DMS153 (cell line): ENCODE measurements around the gene SYCE3.

ENCODE experiments used
- DNase-seq: peaks from one replicate; lab custom pipeline; 2025; lab: John Stamatoyannopoulos, UW

SYCE3 gene

DNA sequence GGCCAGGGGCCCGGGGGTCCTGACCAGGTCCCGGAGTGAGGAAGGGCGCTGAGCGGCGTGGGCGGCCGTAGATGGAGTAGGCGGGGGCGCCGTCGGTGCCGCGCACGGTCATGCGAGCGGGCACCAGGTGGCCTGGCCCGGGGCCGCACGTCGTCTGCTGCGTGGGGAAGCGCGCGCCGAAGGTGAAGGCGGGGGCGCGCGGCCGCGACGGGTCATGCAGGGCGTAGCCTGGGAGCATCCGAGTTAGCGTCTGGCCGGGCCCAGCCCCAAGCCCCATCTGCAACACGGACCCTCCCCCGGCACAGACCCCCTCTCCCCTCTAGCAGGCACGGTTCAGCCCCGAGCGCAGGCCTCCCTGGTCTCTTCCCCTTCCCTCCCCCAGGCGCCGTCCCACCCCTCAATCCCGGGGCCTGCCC, 31.2 kb downstream of the SYCE3 start:
- DNase-seq: no peak

DNA sequence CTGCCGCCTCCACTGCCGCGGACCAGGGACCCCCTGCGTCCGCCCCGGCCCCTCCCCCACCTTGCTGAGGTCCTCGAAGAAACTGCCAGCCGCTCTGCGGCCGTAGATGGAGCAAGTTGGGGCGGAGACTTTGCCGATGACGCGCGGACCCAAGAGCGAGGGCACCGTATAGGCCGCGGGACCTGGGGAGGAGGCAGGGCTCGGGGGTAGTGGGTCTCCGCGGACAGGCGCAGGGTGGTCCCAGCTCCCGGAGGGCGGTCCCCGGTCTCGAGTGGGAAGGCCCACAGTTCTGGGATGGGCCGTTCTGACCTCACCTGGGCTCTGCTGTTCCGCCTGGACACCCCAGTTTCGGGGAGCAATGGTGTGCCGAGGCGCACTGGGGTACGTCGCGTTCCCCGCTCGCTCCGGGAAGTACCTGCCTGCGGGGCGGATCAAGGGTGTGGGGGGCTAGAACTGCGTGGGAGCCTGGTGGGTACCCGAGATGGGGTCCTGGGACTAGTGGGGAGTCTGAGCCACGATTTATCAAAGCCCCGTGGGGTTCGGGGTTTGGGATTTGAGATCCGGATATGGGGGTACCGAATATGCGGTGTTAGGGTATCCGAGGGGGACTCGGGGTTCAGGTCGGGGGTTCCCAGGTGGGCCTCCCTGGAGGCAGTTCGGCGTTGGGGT, 31.7 kb downstream of the SYCE3 start:
- DNase-seq: peak; percentile 43

DNA sequence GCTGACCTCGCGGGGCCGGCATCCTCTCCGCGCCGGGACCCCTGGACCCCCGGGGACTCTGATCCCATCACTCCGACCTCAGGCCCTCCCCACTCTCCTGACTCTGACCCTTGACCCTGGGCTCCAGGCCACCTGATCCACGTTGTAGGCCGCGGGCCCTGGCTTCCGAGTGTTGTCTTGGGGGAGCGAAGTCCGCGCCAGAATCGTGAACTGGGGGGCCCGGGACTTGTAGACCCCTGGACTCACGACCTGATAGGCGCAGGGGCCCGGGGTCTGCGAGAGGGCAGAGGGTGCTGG, 32.2 kb downstream of the SYCE3 start:
- no peak for DNase-seq

DNA sequence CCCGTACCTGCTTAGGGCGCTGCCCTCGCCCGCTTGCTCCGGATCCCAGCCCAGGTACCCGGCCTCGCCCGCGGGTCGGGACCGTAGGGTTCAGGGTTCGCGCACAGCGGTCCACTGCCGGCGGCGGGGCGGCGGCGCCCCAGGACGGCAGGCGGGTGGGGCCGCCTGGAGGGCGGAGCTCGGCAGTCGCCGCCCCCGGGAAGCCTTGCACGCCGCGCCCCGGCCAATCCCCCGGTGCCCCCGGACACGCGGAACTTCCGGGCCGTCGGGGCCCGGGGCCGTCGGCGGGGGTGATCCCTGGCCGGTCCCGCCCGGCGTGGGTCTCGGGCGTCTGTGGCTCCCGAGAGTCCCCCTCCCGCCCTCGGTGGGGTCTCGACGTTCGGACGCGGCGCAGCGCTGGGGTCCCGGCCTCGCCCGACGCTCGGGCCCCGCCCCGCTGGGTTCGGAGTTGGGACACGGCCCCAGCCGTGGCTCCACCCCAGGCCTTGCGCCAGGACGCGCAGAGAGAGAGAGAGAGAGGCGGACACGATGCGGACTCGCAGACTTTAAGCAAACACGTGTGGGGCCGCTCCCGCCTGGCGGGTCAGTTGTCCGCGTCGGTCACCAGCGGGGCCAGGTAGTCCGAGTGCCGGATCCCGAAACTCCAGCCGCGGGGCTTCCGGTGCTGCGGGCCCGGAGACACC, 32.7 kb downstream of the SYCE3 start, which contains the start of gene TYMP:
Gene TYMP, minus strand, starts transcription at position 116 of the 683 bp plus-strand sequence. CDS start 303 bp downstream, outside the sequence.
- DNase-seq: no peak

DNA sequence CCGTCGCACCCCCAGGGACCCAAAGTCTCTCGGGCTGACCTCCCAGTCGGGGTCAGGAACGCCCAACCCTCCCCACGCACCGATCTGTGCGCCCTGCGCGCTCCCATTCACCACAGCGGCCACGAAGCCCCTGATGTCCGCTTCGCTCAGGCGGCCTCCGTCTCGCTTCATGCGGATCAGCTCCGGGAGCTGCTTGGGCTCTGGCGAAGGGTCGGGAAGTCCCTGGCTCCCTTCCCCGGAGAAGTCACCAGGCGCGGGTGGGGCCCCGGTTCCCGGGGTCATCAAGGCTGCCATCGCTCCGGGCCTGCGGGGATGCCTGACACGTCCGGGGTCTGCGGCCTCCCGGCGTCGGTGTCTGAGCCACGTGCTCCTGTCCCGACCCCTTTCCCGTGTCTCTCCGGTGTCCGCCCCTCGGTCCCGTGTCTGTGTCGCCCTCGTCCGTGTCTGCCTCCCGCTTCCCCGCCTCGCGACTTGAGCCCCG, 33.3 kb downstream of the SYCE3 start:
- no peak for DNase-seq

DNA sequence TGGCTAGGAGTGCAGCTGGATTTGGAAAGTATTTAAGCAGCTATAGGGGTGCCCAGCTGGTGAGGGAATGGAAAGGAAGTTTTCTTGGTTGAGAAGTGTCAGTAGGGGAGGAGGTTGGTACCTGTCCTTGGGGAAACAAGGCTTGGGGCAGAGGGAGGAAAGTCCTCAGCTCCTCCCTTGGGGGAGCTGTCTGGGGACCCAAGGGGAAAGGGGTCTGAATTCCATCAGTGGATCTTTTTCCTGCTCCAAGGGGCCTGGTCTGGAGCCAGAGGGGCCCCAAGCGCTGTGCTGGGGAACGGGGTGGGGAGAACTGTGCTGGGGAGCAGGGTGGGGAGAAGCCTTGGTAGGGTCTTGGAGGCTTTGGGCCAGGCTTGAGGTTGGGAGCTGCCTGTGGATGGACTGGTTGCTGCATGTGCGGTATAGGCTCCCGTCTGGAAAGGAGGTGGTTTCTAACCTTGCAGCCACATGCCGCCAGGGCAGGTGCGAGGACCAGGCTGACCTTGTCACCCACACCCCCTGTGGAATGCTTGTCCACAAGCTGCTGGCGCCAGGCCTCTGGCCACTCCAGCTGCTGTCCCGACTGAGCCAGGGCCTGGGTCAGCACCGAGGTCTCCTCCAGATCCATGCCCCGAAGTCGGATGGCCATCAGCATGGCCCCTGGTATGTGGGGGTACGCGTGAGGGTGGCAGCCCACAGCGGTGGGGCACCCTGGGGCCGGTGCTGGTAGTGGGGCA, 33.9 kb downstream of the SYCE3 start:
- no peak for DNase-seq

DNA sequence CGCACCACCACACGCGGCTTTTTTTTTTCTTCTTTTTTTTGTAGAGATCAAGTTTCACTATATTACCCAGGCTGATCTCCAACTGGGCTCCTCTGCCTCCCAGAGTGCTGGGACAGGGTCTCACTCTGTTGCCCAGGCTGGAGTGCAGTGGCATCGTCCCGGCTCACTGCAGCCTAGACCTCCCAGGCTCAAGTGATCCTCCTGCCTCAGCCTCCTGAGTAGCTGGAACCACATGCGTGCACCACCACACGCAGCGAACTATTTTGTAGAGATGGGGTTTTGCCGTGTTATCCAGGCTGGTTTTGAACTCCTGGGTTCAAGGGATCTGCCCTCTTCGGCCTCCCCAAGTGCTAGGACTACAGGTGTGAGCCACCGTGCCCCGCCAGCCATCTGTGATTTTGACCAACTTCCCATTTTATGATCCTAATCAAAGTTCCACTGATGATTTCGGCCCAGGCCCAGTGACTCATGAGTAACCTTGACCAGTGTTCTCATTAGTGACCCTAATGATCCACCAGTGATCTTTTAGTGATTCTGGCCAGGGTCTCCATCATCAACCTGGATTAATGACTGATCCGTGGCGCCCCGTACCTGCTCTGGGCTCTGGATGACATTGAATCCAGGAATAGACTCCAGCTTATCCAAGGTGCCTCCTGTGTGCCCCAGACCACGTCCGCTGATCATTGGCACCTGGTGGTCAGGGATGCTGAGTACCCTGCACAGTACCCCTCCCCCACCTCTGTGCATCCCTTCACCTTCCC, 34.6 kb downstream of the SYCE3 start:
- DNase-seq: no peak

DNA sequence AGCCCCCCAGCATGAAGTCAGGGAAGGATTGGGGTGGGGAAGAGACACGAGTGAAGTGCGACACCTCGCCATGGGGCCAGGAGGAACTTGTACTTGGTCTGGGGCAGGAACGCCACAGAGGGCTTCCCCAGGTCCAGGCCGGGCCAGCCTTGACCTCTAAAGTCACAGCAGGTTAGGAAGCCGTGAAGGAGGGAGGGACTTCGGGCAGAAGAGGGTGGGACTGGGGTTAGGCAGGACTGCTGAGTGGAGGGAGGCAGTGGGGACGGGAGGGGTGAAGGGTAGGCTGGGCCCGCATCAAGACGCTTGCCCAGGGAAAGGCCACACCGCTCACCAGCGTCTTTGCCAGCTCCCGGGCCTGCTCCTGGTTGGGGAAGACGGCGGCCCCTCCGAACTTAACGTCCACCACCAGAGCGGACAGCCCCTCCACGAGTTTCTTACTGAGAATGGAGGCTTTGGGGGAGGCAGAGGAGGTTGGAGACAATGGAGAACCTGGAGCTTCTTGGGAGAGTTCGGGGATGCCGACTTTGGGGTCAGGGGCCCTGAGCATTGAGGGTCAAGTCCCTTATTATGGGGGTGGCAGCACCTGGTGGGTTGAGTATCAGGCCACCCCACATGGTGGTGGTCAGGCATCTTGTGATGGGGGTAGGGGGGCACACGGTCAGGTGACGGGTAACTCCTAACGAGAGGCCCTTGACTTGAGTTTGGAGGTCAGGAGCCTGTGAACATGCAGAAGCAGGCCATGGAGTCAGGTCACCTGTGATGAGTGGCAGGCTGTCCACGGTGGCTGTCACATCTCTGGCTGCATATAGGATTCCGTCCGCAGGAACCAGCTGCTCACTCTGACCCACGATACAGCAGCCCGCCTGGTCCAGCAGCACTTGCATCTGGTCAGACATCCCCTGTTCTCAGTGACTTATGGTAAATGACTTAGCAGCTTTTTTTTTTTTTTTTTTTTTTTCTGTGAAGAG, 35.6 kb downstream of the SYCE3 start:
- DNase-seq: no peak

GRCh38 chr22:50526108-50526833, 36.4 kb downstream of the SYCE3 start:
- DNase-seq: peak; percentile 55

DNA sequence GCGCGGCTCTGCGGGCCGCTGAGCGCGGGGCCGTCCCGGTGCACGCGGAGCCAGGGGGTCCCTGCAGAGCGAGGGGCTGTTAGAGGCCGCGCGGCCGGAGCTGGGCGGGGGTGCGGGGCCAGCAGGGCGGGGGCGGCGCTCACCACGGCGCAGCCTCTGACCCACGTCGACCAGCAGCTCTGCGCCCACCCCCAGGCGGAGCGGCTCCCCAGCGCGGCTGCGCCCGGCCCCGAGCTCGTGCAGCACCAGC, 36.9 kb downstream of the SYCE3 start:
- DNase-seq: no peak

DNA sequence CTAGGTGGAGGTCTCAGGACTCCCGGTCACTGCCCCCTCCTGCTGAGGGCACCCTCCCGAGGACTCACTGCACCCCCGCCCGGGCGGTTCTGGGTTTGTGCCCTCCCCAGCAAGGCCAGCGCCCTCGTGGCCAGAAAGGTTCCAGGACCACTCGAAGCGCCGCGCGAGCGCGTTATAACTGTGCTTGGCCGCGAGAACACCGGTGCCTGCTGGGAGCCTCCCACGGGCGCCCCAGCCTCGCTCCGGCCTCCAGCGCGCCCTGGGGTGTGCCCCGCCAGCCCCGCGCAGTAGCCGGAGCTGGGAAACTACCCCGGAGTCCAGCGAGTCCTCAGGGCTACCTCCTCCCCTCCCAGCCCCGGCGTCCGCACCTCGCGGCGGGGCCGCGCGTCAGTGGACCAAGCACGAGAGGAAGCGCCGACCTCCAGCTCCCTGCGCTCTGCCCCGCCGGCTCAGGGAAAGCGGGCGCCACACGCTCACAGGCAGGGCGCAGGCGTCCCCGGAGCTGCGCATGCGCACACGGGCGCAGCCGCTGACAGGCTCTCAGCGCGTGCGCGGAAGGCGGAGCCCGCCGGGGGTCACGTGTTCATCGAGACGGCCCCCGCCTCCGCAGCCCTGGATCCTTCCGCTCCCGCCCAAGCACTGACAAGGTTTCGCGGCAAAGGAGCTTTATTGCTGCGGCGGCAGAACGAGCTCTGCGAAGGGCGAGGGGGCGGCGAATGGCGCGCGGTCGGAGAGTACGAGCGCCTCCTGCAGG, 37.4 kb downstream of the SYCE3 start, which contains the start of gene SCO2:
Gene SCO2, minus strand, starts transcription at position 495 of the 754 bp plus-strand sequence. CDS start 1,187 bp downstream, outside the sequence.
- DNase-seq: peak; percentile 92

DNA sequence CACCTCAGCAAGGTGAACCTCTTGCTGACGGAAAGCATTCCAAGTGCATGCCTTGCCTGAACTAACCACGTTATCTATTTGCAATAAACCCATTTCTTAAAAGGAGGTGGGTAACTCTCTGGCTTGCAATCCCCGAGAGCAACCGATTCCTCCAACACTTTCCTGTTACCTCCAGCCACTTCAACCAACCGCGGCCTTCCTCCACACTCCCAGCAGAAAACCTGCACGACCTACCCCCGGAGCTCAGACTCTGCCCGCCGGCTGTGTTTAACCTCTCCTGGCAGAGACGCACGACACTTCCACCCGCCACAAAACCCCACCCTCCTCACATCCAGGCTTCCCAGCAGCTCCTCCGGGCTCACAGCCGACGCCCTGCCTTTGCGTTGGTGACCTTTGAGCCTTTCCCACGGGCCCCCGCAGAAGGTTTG, 38.0 kb downstream of the SYCE3 start:
- no peak for DNase-seq

GRCh38 chr22:50523806-50524675, 38.7 kb downstream of the SYCE3 start:
- DNase-seq: no peak

- no peak for DNase-seq
These were observed 39.3 kb downstream of the SYCE3 start for GRCh38 chr22:50523458-50523805.

DNA sequence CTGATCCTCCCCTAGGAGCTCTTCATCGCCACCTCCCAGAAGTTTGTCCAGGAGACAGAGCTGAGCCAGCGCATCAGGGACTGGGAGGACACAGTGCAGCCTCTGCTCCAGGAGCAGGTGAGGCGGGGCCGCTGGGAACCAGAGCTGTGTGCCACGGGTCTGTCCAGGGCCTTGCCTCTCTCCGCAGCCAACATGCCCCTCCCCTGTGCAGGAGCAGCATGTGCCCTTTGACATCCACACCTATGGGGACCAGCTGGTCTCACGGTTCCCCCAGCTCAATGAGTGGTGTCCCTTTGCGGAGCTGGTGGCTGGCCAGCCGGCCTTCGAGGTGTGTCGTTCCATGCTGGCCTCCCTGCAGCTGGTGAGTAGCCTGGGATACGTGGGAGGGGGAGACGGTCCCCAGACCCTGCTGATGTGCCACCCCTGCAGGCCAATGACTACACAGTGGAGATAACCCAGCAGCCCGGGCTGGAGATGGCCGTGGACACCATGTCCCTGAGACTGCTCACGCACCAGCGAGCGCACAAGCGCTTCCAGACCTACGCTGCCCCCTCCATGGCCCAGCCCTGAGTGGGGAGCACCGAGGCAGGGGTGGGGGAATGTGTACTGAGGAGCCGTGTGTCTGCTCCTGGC, 39.8 kb downstream of the SYCE3 start:
- no peak for DNase-seq

DNA sequence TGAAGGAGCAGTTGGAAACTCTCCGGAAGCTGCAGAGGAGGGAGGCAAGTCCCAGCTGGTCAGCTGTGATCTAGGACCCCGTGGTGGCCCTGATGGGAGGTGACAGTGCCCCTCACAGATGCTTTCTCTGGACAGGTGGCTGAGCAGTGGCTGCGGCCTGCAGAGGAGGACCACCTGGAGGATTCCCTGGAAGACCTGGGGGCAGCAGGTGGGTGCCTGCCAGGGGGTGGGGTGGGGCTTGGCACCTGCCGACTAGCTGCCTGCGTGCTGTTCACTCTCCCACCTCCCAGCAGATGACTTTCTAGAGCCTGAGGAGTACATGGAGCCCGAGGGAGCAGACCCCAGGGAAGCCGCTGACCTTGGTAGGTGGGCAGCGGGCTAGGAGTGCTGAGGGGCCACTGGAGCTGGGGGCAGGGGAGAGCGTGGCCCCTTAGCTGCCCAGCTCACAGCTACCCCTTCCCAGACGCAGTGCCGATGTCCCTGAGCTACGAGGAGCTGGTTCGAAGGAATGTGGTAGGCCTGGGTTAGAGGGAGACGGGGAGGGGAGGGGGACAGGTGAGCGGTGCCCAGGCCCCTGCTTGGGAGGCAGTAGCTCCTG, 40.4 kb downstream of the SYCE3 start:
- DNase-seq: no peak

- DNase-seq: no peak
These were observed 41.0 kb downstream of the SYCE3 start for GRCh38 chr22:50521710-50522109.
